Mammary epithelial cell (primary cell): ENCODE measurements around the gene KLK7.

Experiments
- EZH2 ChIP-seq: IDR thresholded peaks from 2 replicates; pipeline ENCODE4 v1.6.1; 2012; ENCODE audit warnings: low read length, inconsistent platforms, borderline replicate concordance
- TF ChIP-seq, protein P1 (sequence below), 2 donors: IDR thresholded peaks in 1 of 2; conservative IDR thresholded peaks in 1 of 2; 2 replicates each; pipeline ENCODE4 v1.5.1; 2011 to 2012; ENCODE audit warnings: inconsistent platforms in 2 of 2, low read length in 2 of 2, mild to moderate bottlenecking in 2 of 2, control low read depth in 1 of 2, low read depth in 1 of 2; ENCODE audit not compliant: insufficient read depth in 1 of 2; ENCODE audit errors: extremely low read depth in 1 of 2

DNA sequence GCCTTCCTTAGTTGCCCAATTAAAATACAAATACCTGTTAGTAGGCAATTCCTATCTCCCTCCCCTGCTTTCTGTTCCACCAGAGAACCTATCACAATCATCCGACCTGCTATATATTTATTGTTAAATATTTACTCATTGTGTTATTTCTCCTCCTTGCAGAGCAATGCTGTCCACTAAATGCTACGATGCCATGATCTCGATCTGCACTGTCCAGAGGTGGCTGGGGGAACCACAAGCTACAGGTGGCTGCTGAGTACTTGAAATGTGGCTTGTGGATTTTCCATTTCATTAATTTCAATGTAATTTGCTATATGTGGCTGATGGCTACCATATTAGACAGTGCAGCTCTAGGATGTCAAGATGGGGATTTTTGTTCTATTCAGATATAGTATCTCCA lies 19.5 kb downstream of the KLK7 start:
- TF ChIP-seq, protein P1, sequence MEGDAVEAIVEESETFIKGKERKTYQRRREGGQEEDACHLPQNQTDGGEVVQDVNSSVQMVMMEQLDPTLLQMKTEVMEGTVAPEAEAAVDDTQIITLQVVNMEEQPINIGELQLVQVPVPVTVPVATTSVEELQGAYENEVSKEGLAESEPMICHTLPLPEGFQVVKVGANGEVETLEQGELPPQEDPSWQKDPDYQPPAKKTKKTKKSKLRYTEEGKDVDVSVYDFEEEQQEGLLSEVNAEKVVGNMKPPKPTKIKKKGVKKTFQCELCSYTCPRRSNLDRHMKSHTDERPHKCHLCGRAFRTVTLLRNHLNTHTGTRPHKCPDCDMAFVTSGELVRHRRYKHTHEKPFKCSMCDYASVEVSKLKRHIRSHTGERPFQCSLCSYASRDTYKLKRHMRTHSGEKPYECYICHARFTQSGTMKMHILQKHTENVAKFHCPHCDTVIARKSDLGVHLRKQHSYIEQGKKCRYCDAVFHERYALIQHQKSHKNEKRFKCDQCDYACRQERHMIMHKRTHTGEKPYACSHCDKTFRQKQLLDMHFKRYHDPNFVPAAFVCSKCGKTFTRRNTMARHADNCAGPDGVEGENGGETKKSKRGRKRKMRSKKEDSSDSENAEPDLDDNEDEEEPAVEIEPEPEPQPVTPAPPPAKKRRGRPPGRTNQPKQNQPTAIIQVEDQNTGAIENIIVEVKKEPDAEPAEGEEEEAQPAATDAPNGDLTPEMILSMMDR (conservative IDR thresholded peaks at IDR 0.05 in 1 of 2, IDR thresholded peaks at IDR 0.05 in 1 of 2; ENCODE audit: extremely low read depth in 1 of 2, insufficient read depth in 1 of 2, low read depth in 1 of 2, low read length in 2 of 2) = no peak
- TF ChIP-seq EZH2 = no peak
